ENCODE data around the gene TMF1.

Gene TMF1

DNA sequence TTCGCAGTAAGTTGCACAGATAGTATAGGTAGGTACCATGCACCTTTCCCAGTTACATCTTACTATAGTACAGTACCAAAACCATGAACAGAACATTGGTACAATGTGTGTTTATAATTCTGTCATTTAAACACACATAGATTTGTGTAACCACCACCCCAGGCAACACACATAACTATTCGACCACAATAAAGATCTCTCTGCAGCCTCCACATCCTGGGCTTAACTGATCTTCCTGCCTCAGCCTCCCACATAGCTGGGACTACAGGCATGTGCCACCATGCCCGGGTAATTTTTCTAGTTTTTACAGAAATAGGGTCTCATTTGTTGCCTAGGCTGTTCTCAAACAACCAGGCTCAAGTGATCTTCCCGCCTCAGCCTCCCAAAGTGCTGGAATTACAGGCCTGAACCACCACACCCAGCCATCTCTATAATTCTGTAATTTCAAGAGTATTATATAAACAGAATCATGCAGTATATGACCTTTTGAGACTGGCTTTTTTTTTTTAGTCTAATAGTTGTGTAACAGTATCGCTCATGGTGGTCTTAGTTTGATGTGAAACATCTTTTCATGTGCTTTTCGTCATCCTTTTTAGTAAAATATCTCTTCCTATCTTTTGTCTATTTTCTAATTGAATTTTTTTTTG is 13.3 kb upstream of the TMF1 start:
- H3K9me3 ChIP-seq (ENCODE audit: low read depth, low read length), result no peaks in the 10 kb centered on the region
- no peak overlapping the region for H3K4me3 ChIP-seq
- H3K36me3 ChIP-seq (ENCODE audit: insufficient read depth, low read length), result peaks cover 24% of the 10 kb centered on the region
- TF ChIP-seq EZH2 (IDR thresholded peaks at IDR 0.05), result no peak
- no peak for TF ChIP-seq POLR2AphosphoS5 (IDR thresholded peaks at IDR 0.05; ENCODE audit: borderline replicate concordance, low read depth, low read length)
- H3K9ac ChIP-seq (ENCODE audit: insufficient read length), result no peak overlapping the region
- H3K27ac ChIP-seq, result no peak overlapping the region
- no peak for DNase-seq (ENCODE audit: low read depth, low spot score)

DNA sequence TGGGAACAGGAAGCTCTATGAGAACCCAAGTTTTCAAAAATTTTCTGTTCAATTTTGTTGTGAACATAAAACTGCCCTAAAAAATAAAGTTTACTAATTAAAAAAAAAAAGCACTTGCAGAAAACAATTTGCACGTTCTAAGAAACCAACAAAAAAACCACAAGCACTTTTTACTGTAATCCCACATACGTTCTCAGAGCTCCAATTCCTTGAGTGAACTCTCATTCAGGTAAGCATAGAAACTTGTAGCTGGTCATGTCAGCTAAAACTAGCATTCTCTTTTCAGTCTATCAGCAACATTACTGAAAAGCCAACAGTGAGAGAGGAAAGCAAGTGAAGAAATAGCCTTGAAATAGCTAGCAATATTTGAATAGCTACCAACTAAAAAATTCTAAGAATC is 11.5 kb upstream of the TMF1 start:
- no peak for DNase-seq (ENCODE audit: low read depth, low spot score)
- TF ChIP-seq FOXP2 (optimal IDR thresholded peaks at IDR 0.05; ENCODE audit: control extremely low read depth, extremely low read length, insufficient read depth) (no peak), POLR2AphosphoS5 (IDR thresholded peaks at IDR 0.05; ENCODE audit: borderline replicate concordance, low read depth, low read length) (no peak)
- H3K27ac ChIP-seq, result no peak overlapping the region
- no peaks in the 10 kb centered on the region for H3K9me3 ChIP-seq (ENCODE audit: low read depth, low read length)
- no peak overlapping the region for H3K4me3 ChIP-seq
- peaks cover 38% of the 10 kb centered on the region for H3K36me3 ChIP-seq (ENCODE audit: insufficient read depth, low read length)
- no peak overlapping the region for H3K9ac ChIP-seq (ENCODE audit: insufficient read length)

DNA sequence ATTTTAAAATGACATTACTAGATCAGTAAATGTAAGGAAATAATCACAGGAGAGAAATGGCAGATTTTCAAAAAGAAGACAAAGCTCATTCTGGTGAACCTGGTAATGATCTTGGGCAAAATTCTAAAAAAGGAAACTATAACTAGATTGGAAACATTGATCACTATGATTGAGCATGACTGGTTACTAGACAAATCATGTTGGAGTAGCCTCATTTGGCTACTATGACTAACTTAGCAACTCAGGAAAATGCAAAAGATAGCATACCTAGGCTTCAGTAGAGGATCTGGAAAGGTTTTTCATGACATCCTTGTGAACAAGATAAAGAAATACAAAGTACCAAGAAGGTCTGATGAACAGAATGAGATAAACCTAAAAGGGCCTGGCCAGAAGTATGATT is 7.6 kb upstream of the TMF1 start:
- peaks cover 46% of the 10 kb centered on the region for H3K36me3 ChIP-seq (ENCODE audit: insufficient read depth, low read length)
- H3K27ac ChIP-seq, result no peak overlapping the region
- H3K9me3 ChIP-seq (ENCODE audit: low read depth, low read length), result no peaks in the 10 kb centered on the region
- no peak overlapping the region for H3K9ac ChIP-seq (ENCODE audit: insufficient read length)
- no peak for DNase-seq (ENCODE audit: low read depth, low spot score)
- H3K4me3 ChIP-seq, result no peak overlapping the region
- no peak for TF ChIP-seq EZH2 (IDR thresholded peaks at IDR 0.05)
- TF ChIP-seq FOXP2 (optimal IDR thresholded peaks at IDR 0.05; ENCODE audit: control extremely low read depth, extremely low read length, insufficient read depth), result no peak

DNA sequence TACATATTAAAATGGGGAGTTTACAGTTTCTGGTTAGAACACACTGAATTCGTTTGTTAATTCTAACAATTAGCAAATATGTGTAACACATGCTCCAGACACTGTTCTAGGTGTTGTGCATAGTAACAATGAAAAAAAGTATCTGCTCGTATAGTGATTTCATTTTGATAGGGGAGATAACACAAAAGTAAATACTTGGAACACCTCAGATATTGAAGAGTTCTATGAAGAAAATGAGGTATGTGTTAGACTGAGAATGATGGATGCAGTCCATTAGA is 6.8 kb upstream of the TMF1 start:
- DNase-seq (ENCODE audit: low read depth, low spot score), result no peak
- Histone ChIP-seq H3K9ac (ENCODE audit: insufficient read length) (no peak overlapping the region), H3K36me3 (ENCODE audit: insufficient read depth, low read length) (peaks cover 46% of the 10 kb centered on the region), H3K9me3 (ENCODE audit: low read depth, low read length) (no peaks in the 10 kb centered on the region), H3K4me3 (no peak overlapping the region), H3K27ac (no peak overlapping the region)
- TF ChIP-seq EZH2 (IDR thresholded peaks at IDR 0.05) (no peak), FOXP2 (optimal IDR thresholded peaks at IDR 0.05; ENCODE audit: control extremely low read depth, extremely low read length, insufficient read depth) (no peak), POLR2AphosphoS5 (IDR thresholded peaks at IDR 0.05; ENCODE audit: borderline replicate concordance, low read depth, low read length) (no peak)

DNA sequence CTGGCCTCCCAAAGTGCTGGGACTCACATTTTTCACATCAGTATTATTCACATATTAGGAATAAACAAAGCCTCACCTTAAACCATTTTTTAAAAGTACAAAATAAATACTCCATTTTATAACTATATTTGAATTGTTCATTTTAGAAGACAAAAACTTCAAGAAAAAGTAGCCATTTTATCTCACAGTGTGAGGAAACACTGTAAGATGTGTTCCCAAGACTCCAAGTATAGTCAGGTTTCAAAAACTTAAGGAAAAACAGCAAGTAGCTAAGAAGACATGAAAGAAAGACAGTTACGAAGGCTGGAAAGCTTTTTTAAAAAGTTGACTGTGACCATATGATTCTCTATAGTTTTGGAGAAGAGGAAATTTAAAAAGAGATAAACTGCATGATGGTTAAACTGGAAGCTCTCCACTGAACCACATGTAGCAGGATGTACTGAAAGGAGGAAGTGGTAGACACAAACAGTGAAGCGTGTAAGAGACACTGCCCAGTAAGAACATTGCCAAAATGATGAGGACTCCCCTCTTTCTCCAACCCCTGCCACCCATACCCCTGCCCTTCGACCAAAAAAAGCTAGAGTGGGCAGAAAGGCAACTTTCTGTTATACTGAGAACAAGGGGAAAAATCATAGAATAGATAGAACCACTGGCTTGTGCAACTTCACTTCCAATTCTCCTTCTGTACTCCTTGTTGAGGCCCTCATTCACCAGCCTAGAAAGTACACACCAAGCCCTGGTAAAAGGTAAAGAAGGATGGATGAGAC is 6.2 kb upstream of the TMF1 start:
- Histone ChIP-seq H3K27ac (no peak overlapping the region), H3K9me3 (ENCODE audit: low read depth, low read length) (no peaks in the 10 kb centered on the region), H3K36me3 (ENCODE audit: insufficient read depth, low read length) (peaks cover 46% of the 10 kb centered on the region), H3K4me3 (no peak overlapping the region), H3K9ac (ENCODE audit: insufficient read length) (no peak overlapping the region)
- TF ChIP-seq EZH2 (IDR thresholded peaks at IDR 0.05) (no peak), FOXP2 (optimal IDR thresholded peaks at IDR 0.05; ENCODE audit: control extremely low read depth, extremely low read length, insufficient read depth) (no peak), POLR2AphosphoS5 (IDR thresholded peaks at IDR 0.05; ENCODE audit: borderline replicate concordance, low read depth, low read length) (no peak)
- no peak for DNase-seq (ENCODE audit: low read depth, low spot score)

DNA sequence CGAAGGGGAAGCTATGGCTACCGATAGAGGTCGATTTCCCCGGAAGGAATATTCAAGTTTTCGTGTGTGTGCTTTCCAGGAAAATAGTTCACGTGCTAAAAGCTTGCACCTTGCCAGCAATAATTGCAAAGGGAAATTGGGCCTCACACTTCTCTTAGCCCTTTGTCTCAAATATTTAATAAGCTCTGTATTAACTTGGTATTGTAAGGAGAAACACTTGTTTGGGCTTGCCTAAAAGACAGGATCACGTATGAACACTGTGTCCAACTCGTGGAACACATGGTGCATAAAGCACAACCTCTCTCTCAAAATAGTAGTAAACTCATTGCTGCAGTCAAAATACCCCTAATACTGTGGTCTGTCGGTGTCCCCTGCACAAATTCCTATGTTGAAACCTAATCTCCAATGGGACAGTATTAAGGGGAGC is 352 bp upstream of the TMF1 start:
- TF ChIP-seq FOXP2 (optimal IDR thresholded peaks at IDR 0.05; ENCODE audit: control extremely low read depth, extremely low read length, insufficient read depth) (no peak), EZH2 (IDR thresholded peaks at IDR 0.05) (no peak), POLR2AphosphoS5 (IDR thresholded peaks at IDR 0.05; ENCODE audit: borderline replicate concordance, low read depth, low read length) (no peak)

DNA sequence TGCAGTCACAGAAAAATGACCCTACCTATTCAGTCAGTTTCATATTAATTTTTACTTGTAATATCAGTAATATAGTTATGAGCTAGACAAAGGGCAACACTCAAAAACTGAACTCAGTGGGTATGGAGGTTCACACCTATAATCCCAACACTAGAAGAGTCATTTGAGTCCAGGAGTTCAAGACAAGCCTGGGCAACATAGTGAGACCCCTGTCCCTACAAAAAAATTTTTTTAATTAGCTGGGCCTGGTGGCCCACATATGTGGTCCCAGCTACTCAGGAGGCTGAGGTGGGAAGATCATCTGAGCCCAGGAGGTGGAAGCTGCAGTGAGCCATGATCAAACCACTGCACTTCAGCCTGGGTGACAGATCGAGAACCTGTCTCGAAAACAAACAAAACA is 3.1 kb downstream of the TMF1 start:
- no peak for DNase-seq (ENCODE audit: low read depth, low spot score)
- no peak overlapping the region for H3K9ac ChIP-seq (ENCODE audit: insufficient read length)
- no peaks in the 10 kb centered on the region for H3K9me3 ChIP-seq (ENCODE audit: low read depth, low read length)
- no peak overlapping the region for H3K4me3 ChIP-seq
- TF ChIP-seq POLR2AphosphoS5 (IDR thresholded peaks at IDR 0.05; ENCODE audit: borderline replicate concordance, low read depth, low read length) (no peak), EZH2 (IDR thresholded peaks at IDR 0.05) (no peak), FOXP2 (optimal IDR thresholded peaks at IDR 0.05; ENCODE audit: control extremely low read depth, extremely low read length, insufficient read depth) (no peak)
- H3K27ac ChIP-seq, result no peak overlapping the region
- H3K36me3 ChIP-seq (ENCODE audit: insufficient read depth, low read length), result peaks cover 8% of the 10 kb centered on the region; the same call in 1 of the 2 replicates

More for the DNA sequence above, 352 bp upstream of the TMF1 start:
- no peaks in the 10 kb centered on the region for H3K9me3 ChIP-seq (ENCODE audit: low read depth, low read length)
- peak overlapping the region; percentile 70 for H3K27ac ChIP-seq
- no peak for DNase-seq (ENCODE audit: low read depth, low spot score)
- peak overlapping the region; percentile 49 for H3K9ac ChIP-seq (ENCODE audit: insufficient read length)
- peak overlapping the region; percentile 85 for H3K4me3 ChIP-seq
- peaks cover 13% of the 10 kb centered on the region; the same call in 1 of the 2 replicates for H3K36me3 ChIP-seq (ENCODE audit: insufficient read depth, low read length)

DNA sequence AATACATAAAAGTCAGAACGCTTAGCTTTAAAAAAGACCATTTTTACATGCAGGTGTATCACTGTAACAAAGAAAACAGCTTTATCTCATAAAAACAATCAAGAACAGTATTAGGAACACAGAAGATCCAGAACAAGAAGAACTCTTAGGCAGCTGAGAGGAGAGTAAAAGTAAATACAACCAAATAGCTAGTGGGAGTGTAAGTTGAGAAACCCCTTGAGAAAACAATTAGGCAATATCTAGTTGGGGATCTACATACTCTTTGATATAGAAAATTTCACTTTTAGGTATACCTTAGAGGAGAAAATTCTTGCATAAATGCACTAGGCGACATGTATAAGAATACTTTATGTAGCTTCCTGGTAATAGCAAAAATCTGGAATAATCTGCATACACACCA is 7.5 kb downstream of the TMF1 start:
- no peak overlapping the region for H3K27ac ChIP-seq

More for the DNA sequence above, 7.5 kb downstream of the TMF1 start:
- no peaks in the 10 kb centered on the region for H3K9me3 ChIP-seq (ENCODE audit: low read depth, low read length)
- H3K36me3 ChIP-seq (ENCODE audit: insufficient read depth, low read length), result peaks cover 12% of the 10 kb centered on the region
- no peak overlapping the region for H3K9ac ChIP-seq (ENCODE audit: insufficient read length)
- H3K4me3 ChIP-seq, result no peak overlapping the region
- TF ChIP-seq POLR2AphosphoS5 (IDR thresholded peaks at IDR 0.05; ENCODE audit: borderline replicate concordance, low read depth, low read length) (no peak), EZH2 (IDR thresholded peaks at IDR 0.05) (no peak), FOXP2 (optimal IDR thresholded peaks at IDR 0.05; ENCODE audit: control extremely low read depth, extremely low read length, insufficient read depth) (no peak)
- DNase-seq (ENCODE audit: low read depth, low spot score), result no peak

All from SK-N-MC (cell line).